22Rv1 (cell line): ENCODE results near the gene IWS1.

ENCODE experiments used
- H3K27ac ChIP-seq: fragments of 450-650 bp; 2 replicates; pipeline ENCODE4 v1.5.1; 2017
- CTCF ChIP-seq: fragments of 450-650 bp; IDR thresholded peaks from 2 replicates; pipeline ENCODE4 v1.5.1; 2017; ENCODE audit warnings: mild to moderate bottlenecking
- ZFX ChIP-seq: fragments of 450-650 bp; IDR thresholded peaks from 2 replicates; pipeline ENCODE4 v1.6.1; 2017; ENCODE audit warnings: antibody characterized with exemption, borderline replicate concordance

IWS1 gene

GRCh38 chr2:127545796-127546195 lies 19.5 kb upstream of the IWS1 start:
- no peak overlapping the region for H3K27ac ChIP-seq
- TF ChIP-seq CTCF (no peak), ZFX (no peak)

GRCh38 chr2:127545189-127545588 lies 18.9 kb upstream of the IWS1 start:
- TF ChIP-seq ZFX (no peak), CTCF (no peak)
- no peak overlapping the region for H3K27ac ChIP-seq

DNA sequence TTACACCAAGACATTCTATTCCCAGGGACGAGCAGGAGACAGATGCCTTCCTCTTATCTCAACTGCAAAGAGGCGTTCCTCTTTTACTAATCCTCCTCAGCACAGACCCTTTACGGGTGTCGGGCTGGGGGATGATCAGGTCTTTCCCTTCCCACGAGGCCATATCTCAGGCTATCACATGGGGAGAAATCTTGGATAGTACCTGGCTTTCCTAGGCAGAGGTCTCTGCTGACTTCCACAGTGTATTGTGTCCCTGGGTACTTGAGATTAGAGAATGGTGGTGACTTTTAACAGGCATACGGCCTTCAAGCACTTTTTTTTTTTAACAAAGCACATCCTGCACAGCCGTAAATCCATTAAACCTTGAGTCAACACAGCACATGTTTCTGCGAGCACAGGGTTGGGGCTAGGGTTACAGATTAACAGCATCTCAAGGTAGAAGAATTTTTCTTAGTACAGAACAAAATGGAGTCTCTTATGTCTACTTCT lies 16.8 kb upstream of the IWS1 start:
- peak overlapping the region; percentile 48 for H3K27ac ChIP-seq

GRCh38 chr2:127542231-127542630 lies 15.9 kb upstream of the IWS1 start:
- no peak overlapping the region for H3K27ac ChIP-seq
- no peak for TF ChIP-seq CTCF
- TF ChIP-seq ZFX: no peak

DNA sequence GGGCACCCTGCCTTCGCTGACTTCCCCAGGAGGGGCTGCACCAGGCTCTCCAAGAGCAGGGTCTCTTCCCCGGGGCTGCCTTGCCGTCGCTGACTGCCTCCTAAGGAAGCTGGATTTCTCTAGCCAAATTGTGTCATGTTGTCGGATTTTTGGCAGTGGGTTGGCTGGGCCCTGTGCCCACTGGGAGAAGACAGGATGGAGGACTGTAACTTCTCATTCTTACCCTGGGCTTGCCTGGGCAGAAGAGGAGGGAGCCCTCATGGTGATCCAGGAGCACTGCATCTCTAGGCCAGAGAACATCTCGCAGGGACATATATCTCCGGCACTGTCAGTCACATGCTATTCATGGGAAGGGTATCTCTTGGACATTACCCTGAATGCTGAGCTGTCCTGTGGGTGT lies 15.5 kb upstream of the IWS1 start:
- H3K27ac ChIP-seq: no peak overlapping the region
- TF ChIP-seq ZFX (no peak), CTCF (no peak)

- no peak overlapping the region for H3K27ac ChIP-seq
- TF ChIP-seq CTCF (no peak), ZFX (no peak)
Measured at GRCh38 chr2:127537644-127538043, 11.4 kb upstream of the IWS1 start.

GRCh38 chr2:127536707-127537541 lies 10.6 kb upstream of the IWS1 start:
- no peak overlapping the region for H3K27ac ChIP-seq
- TF ChIP-seq CTCF: no peak
- TF ChIP-seq ZFX: no peak
